Keratinocyte (primary cell): ENCODE measurements around the gene LAMA4.

Experiments used
- EZH2 ChIP-seq: IDR thresholded peaks from one replicate; pipeline ENCODE4 v1.6.1; 2012; ENCODE audit warnings: inconsistent platforms, mild to moderate bottlenecking, low read length, moderate library complexity
- TF ChIP-seq, protein P1 (sequence below), 3 experiments: IDR thresholded peaks in 1 of 3; conservative IDR thresholded peaks in 1 of 3; optimal IDR thresholded peaks in 1 of 3; 2 replicates in 2 of 3; 3 replicates in 1 of 3; pipeline versions ENCODE3 to v1.5.1; 2011; ENCODE audit warnings: low read length in 3 of 3, mild to moderate bottlenecking in 3 of 3, moderate library complexity in 2 of 3, control low read depth in 1 of 3, inconsistent platforms in 1 of 3; ENCODE audit not compliant: insufficient read depth in 2 of 3; ENCODE audit errors: extremely low read depth in 1 of 3

DNA sequence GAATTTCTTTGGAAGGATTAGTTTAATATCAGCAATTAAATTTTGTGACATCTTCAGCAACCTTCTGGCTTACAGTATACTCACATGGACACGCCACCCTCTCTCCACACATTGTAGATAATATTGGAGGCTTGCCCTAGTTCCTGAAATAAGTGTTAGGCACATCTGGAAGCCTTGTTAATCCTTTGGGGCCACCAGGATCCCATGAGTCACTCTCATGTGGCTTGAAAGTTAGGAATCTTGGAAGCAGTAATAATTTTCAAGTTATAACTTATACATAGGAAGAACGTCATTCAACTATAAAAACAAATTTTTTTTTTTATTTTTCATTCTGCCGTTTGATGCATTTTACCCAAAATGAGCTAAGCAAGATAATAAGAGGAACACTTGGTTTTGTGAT lies 20.5 kb downstream of the LAMA4 start:
- TF ChIP-seq, protein P1, sequence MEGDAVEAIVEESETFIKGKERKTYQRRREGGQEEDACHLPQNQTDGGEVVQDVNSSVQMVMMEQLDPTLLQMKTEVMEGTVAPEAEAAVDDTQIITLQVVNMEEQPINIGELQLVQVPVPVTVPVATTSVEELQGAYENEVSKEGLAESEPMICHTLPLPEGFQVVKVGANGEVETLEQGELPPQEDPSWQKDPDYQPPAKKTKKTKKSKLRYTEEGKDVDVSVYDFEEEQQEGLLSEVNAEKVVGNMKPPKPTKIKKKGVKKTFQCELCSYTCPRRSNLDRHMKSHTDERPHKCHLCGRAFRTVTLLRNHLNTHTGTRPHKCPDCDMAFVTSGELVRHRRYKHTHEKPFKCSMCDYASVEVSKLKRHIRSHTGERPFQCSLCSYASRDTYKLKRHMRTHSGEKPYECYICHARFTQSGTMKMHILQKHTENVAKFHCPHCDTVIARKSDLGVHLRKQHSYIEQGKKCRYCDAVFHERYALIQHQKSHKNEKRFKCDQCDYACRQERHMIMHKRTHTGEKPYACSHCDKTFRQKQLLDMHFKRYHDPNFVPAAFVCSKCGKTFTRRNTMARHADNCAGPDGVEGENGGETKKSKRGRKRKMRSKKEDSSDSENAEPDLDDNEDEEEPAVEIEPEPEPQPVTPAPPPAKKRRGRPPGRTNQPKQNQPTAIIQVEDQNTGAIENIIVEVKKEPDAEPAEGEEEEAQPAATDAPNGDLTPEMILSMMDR (optimal IDR thresholded peaks at IDR 0.05 in 1 of 3, IDR thresholded peaks at IDR 0.05 in 1 of 3, conservative IDR thresholded peaks at IDR 0.05 in 1 of 3; ENCODE audit: extremely low read depth in 1 of 3, insufficient read depth in 2 of 3, low read length in 3 of 3) = no peak
- no peak for TF ChIP-seq EZH2
